ENCODE data around the gene AK9. TPM values are rescaled to one million over a fixed set of nuclear protein-coding genes. Genes with fewer than 3 reads are reported as not detected.

Gene AK9
- total and polyA plus RNA-seq, 9 of the 15 experiments (the other 6 are each of a cell fraction or from before 2014, with no cell fraction given), result 0.59 to 1.9 (median 1.2) TPM

GRCh38 chr6:109690737-109691621 is at the start of gene AK9, which contains the start of gene FIG4 (continued):
- TF ChIP-seq, protein P1, sequence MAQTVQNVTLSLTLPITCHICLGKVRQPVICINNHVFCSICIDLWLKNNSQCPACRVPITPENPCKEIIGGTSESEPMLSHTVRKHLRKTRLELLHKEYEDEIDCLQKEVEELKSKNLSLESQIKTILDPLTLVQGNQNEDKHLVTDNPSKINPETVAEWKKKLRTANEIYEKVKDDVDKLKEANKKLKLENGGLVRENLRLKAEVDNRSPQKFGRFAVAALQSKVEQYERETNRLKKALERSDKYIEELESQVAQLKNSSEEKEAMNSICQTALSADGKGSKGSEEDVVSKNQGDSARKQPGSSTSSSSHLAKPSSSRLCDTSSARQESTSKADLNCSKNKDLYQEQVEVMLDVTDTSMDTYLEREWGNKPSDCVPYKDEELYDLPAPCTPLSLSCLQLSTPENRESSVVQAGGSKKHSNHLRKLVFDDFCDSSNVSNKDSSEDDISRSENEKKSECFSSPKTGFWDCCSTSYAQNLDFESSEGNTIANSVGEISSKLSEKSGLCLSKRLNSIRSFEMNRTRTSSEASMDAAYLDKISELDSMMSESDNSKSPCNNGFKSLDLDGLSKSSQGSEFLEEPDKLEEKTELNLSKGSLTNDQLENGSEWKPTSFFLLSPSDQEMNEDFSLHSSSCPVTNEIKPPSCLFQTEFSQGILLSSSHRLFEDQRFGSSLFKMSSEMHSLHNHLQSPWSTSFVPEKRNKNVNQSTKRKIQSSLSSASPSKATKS (CRISPR knock-in tag; IDR thresholded peaks at IDR 0.05), result no peak
- TF ChIP-seq FOS (IDR thresholded peaks at IDR 0.05; ENCODE audit: extremely low read depth, insufficient read length) (no peak), SUPT5H (IDR thresholded peaks at IDR 0.05) (peak; percentile 58; the same call in 1 of the 2 replicates), ZNF197 (CRISPR knock-in tag; IDR thresholded peaks at IDR 0.05; ENCODE audit: low read depth) (no peak), SAFB2 (IDR thresholded peaks at IDR 0.05; ENCODE audit: borderline replicate concordance, low read depth, low read length, severe bottlenecking) (no peak), SIN3A (IDR thresholded peaks at IDR 0.05; ENCODE audit: borderline replicate concordance in 2 of 2, control insufficient read depth in 1 of 2, low read depth in 2 of 2, low read length in 2 of 2) (peak in 1 of 2 experiments; percentile 9; a peak in 1 of 4 replicates), ESRRA (IDR thresholded peaks at IDR 0.05; ENCODE audit: borderline replicate concordance, low read depth) (0 out of 2 replicates have a peak, but pooled peaks have one; percentile 16), SRF (CRISPR knock-in tag; IDR thresholded peaks at IDR 0.05) (peak in 1 of 2 experiments; percentile 74; a peak in 1 of 4 replicates), FOXJ3 (CRISPR knock-in tag; IDR thresholded peaks at IDR 0.05) (no peak), GATA2 (CRISPR knock-in tag; IDR thresholded peaks at IDR 0.05) (no peak)

Measured in K562 (cell line).